Measurements from ENCODE around the gene IMMP2L. TPM values are rescaled to one million over a fixed set of nuclear protein-coding genes. Genes with fewer than 3 reads are reported as not detected.

IMMP2L gene
- total RNA-seq, 4 donors from 2014 or later: 23.8 to 30.0 (median 27.7) TPM

DNA sequence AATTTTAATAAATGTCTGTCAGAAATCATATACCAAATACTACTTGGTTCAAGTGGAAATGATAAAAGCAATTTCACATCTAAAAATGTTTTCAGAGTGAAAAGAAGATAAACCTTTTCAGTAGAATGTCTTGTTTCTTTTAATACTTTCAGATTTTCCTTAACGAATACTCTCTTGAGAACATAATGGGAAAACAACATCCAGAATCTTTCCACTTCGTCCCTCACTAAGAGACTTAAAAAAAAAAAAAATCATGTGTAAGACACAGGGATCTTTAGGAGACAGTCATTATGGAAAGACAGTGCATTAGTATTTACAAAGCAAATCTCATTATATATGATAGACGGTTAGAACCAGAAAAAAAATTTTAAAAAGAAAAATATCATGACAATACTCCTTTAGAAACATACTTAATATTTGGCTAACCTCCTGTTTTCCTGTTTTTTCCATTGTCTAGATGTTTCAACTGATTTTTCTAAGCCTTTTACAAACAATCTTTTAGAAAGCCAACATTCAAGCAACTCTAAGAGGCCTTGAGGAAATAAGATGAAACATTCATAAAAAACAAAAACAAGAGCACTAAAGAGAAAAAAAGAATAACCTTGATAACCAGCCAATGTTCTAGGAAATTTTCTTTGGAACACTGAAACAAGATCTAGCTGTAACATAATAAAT lies 811.2 kb downstream of the IMMP2L start:
- Histone ChIP-seq H3K9me3 (no peaks in the 10 kb centered on the region), H3K4me1 (no peaks in the 10 kb centered on the region), H3K27me3 (no peaks in the 10 kb centered on the region), H3K27ac (no peak overlapping the region), H3K4me3 (replicated peaks in 1 of 3) (no peak overlapping the region), H3K36me3 (no peaks in the 10 kb centered on the region)
- 48 to 51% methylated on average over 3 of the region's 3 CpGs for WGBS, 2 donors
- intact Hi-C loops (cut with DNase I): no loop called here
- TF ChIP-seq, protein P1, sequence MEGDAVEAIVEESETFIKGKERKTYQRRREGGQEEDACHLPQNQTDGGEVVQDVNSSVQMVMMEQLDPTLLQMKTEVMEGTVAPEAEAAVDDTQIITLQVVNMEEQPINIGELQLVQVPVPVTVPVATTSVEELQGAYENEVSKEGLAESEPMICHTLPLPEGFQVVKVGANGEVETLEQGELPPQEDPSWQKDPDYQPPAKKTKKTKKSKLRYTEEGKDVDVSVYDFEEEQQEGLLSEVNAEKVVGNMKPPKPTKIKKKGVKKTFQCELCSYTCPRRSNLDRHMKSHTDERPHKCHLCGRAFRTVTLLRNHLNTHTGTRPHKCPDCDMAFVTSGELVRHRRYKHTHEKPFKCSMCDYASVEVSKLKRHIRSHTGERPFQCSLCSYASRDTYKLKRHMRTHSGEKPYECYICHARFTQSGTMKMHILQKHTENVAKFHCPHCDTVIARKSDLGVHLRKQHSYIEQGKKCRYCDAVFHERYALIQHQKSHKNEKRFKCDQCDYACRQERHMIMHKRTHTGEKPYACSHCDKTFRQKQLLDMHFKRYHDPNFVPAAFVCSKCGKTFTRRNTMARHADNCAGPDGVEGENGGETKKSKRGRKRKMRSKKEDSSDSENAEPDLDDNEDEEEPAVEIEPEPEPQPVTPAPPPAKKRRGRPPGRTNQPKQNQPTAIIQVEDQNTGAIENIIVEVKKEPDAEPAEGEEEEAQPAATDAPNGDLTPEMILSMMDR (IDR thresholded peaks at IDR 0.05): no peak
- no peak for TF ChIP-seq POLR2A (IDR thresholded peaks at IDR 0.05)
- no peak for DNase-seq

DNA sequence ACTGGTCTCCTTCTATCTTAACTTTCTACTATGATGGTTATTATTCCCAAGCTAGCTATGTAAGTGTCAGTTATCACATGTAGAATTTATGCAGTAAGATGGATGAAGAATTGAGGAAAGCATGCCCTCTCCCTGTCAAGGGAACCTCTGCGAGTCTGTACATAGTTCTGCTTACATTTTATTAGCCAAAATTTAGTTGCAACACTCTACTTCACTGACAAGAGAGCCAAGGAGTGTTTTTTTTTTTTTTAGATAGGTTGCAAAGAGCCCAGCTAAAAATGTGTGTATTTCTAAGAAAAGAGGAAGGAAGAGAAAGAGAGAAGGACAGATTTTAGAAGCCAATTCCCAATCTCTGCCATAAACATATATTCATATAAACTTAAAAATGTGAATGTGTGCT lies 829.1 kb downstream of the IMMP2L start:
- H3K27me3 ChIP-seq: no peaks in the 10 kb centered on the region
- no peaks in the 10 kb centered on the region for H3K9me3 ChIP-seq
- H3K4me1 ChIP-seq: no peaks in the 10 kb centered on the region
- intact Hi-C loops (cut with DNase I): no loop called here
- TF ChIP-seq, protein P1 (IDR thresholded peaks at IDR 0.05): no peak
- TF ChIP-seq POLR2A (IDR thresholded peaks at IDR 0.05): no peak
- no peak for DNase-seq
- H3K4me3 ChIP-seq (replicated peaks in 1 of 3): no peak overlapping the region
- no peaks in the 10 kb centered on the region for H3K36me3 ChIP-seq
- WGBS, 2 donors: 53 to 74% methylated on average over 1 of the region's 1 CpG
- H3K27ac ChIP-seq: no peak overlapping the region

DNA sequence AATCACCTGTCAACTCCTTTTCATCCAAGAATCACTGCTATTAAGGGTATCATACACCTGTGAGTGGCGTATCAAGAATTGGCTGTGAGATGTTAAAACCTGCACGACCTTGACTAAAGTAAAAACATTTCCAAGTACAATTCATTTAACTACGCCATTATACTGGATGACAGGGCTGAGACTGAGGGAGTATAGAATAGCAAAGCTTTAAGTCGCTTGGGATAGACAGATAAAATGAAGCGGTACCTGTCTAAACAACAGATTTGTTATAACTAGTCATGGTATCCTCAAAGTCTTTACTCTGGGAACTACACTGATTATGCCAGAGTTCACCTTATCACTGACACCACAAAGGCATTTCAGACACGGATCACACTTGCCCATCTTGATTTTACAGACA lies 837.5 kb downstream of the IMMP2L start:
- TF ChIP-seq POLR2A (IDR thresholded peaks at IDR 0.05): no peak
- TF ChIP-seq, protein P1 (IDR thresholded peaks at IDR 0.05): no peak
- Histone ChIP-seq H3K9me3 (no peaks in the 10 kb centered on the region), H3K4me1 (no peaks in the 10 kb centered on the region), H3K27ac (no peak overlapping the region), H3K27me3 (no peaks in the 10 kb centered on the region), H3K36me3 (no peaks in the 10 kb centered on the region), H3K4me3 (replicated peaks in 1 of 3) (no peak overlapping the region)
- no peak for DNase-seq
- 90 to 93% methylated on average over 6 of the region's 6 CpGs for WGBS, 2 donors
- intact Hi-C loops (cut with DNase I): no loop called here

DNA sequence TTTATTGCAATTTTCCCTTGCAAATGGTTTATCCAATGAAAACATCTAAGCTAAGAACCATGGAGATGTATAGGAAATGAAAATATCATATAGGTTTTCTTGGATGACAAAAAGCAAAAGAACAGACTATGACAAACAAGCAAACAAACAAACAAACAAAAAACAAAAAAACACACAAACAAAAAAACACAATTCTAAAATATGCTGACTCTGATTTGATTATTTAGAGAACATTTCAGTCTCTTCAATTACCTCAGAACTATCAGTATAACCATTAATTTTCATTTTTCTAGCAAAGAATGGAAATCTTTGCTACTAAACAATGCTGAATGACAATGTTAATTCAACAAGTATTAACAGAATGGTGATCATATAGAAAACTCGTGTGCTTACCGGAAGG lies 840.9 kb downstream of the IMMP2L start:
- intact Hi-C loops (cut with DNase I): no loop called here
- no peaks in the 10 kb centered on the region for H3K4me1 ChIP-seq
- H3K9me3 ChIP-seq: no peaks in the 10 kb centered on the region
- H3K36me3 ChIP-seq: no peaks in the 10 kb centered on the region
- no peak overlapping the region for H3K27ac ChIP-seq
- no peak for TF ChIP-seq POLR2A (IDR thresholded peaks at IDR 0.05)
- TF ChIP-seq, protein P1 (IDR thresholded peaks at IDR 0.05): no peak
- no peak overlapping the region for H3K4me3 ChIP-seq (replicated peaks in 1 of 3)
- H3K27me3 ChIP-seq: no peaks in the 10 kb centered on the region
- DNase-seq: no peak
- 94 to 96% methylated on average over 2 of the region's 2 CpGs for WGBS, 2 donors

DNA sequence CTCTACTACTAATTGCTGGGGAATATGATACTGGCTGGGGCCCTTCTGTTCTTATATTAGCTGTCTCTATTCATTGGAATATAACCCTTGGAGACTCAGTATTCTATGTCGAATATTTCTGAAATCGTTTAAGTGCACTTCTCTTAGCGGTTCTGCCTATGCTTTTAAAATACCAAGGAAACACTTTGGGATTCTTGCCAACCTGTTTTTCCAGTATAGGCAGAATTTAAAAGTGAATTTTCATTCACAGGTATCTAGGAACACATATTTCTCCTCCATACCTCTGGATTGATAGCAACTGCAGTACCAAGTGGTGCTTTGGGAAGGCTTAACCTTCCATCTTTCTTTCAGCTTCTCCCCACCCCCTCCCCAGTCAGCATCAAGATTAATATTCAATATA lies 841.7 kb downstream of the IMMP2L start:
- WGBS, 2 donors: 33 to 44% methylated on average over 3 of the region's 3 CpGs
- Histone ChIP-seq H3K9me3 (no peaks in the 10 kb centered on the region), H3K27me3 (no peaks in the 10 kb centered on the region), H3K27ac (no peak overlapping the region), H3K4me1 (no peaks in the 10 kb centered on the region), H3K36me3 (no peaks in the 10 kb centered on the region), H3K4me3 (replicated peaks in 1 of 3) (no peak overlapping the region)
- no peak for DNase-seq
- intact Hi-C loops (cut with DNase I): no loop called here
- no peak for TF ChIP-seq POLR2A (IDR thresholded peaks at IDR 0.05)
- TF ChIP-seq, protein P1 (IDR thresholded peaks at IDR 0.05): no peak

All from thyroid gland (tissue), 4 donors.